H1 (cell line): ENCODE measurements around the gene LDAH.

Experiments
- CEBPB ChIP-seq: IDR thresholded peaks from 2 replicates; pipeline ENCODE4 v1.6.1; 2012; ENCODE audit warnings: low read depth, low read length
- CREB1 ChIP-seq: IDR thresholded peaks from 2 replicates; pipeline ENCODE4 v1.6.1; 2012; ENCODE audit warnings: inconsistent platforms
- CTCF ChIP-seq, 3 experiments: IDR thresholded peaks; 1 replicate in 2 of 3; 2 replicates in 1 of 3; pipeline versions ENCODE4 v1.5.1 to v1.6.1; 2011; ENCODE audit warnings: low read length in 3 of 3, mild to moderate bottlenecking in 3 of 3, inconsistent platforms in 2 of 3, low read depth in 1 of 3, moderate library complexity in 1 of 3; ENCODE audit not compliant: insufficient read depth in 1 of 3; ENCODE audit errors: control extremely low read depth in 1 of 3
- EZH2 ChIP-seq: fragments of 200-600 bp; sonication (generic); IDR thresholded peaks from 2 replicates; pipeline ENCODE4 v1.7.1; 2012; ENCODE audit warnings: low read depth, mild to moderate bottlenecking, moderate library complexity, low read length, inconsistent platforms; ENCODE audit not compliant: severe bottlenecking
- GABPA ChIP-seq: IDR thresholded peaks from 2 replicates; pipeline ENCODE4 v1.6.1; 2011; ENCODE audit warnings: mild to moderate bottlenecking, low read length, moderate library complexity, borderline replicate concordance; ENCODE audit not compliant: insufficient read depth
- MAFK ChIP-seq: IDR thresholded peaks from 2 replicates; pipeline ENCODE4 v1.6.1; 2012; ENCODE audit warnings: low read depth, mild to moderate bottlenecking, improper control_type of control experiment, low read length
- NRF1 ChIP-seq: IDR thresholded peaks from 2 replicates; pipeline ENCODE4 v1.6.1; 2011; ENCODE audit warnings: mild to moderate bottlenecking, low read depth, low read length, improper control_type of control experiment
- PHF8 ChIP-seq: fragments of 200-600 bp; sonication (generic); conservative IDR thresholded peaks from 2 replicates; pipeline ENCODE4 v1.7.1; 2012; ENCODE audit warnings: low read depth, mild to moderate bottlenecking, inconsistent platforms, low read length, moderate library complexity
- POLR2AphosphoS5 ChIP-seq: IDR thresholded peaks from 2 replicates; pipeline ENCODE4 v1.6.1; 2011; ENCODE audit warnings: low read depth, low read length
- SP1 ChIP-seq: IDR thresholded peaks from 2 replicates; pipeline ENCODE4 v1.6.1; 2011; ENCODE audit warnings: low read depth, low read length
- SP2 ChIP-seq: IDR thresholded peaks from 2 replicates; pipeline ENCODE4 v1.6.1; 2012; ENCODE audit warnings: mild to moderate bottlenecking, low read length, inconsistent platforms
- USF2 ChIP-seq: IDR thresholded peaks from 2 replicates; pipeline ENCODE4 v1.6.1; 2011; ENCODE audit warnings: low read length, improper control_type of control experiment

- no peak for TF ChIP-seq SP1
- no peak for TF ChIP-seq CEBPB
- no peak for TF ChIP-seq USF2
- TF ChIP-seq EZH2: peak; percentile 79
- TF ChIP-seq CTCF (IDR thresholded peaks at IDR 0.05; ENCODE audit: control extremely low read depth in 1 of 3, insufficient read depth in 1 of 3, low read depth in 1 of 3, low read length in 3 of 3): no peak
- TF ChIP-seq SP2: no peak
- TF ChIP-seq PHF8: no peak
- TF ChIP-seq NRF1: no peak
- no peak for TF ChIP-seq POLR2AphosphoS5
- no peak; the same call in 1 of the 2 replicates for TF ChIP-seq GABPA
- TF ChIP-seq CREB1: no peak
- TF ChIP-seq MAFK: no peak
Observed at GRCh38 chr2:20669562-20670314, 153.2 kb downstream of the LDAH start.
